Glutamatergic neuron (in vitro differentiated cells): Measurements from ENCODE around the gene TRIP12. TPM values are rescaled to one million over a fixed set of nuclear protein-coding genes. Genes with fewer than 3 reads are reported as not detected.

Experiments
- DNase-seq: peaks from one replicate; pipeline ENCODE4 v3.0.0; 2022
- H3K27ac Mint-ChIP-seq: one replicate; pipeline ENCODE4 v1.8.0; 2020; ENCODE audit warnings: mild to moderate bottlenecking, mixed read lengths, inconsistent platforms; ENCODE audit not compliant: unreplicated experiment
- H3K27me3 Mint-ChIP-seq: one replicate; pipeline ENCODE4 v1.8.0; 2020; ENCODE audit warnings: mild to moderate bottlenecking, moderate library complexity, mixed read lengths, inconsistent platforms; ENCODE audit not compliant: unreplicated experiment
- H3K36me3 Mint-ChIP-seq: one replicate; pipeline ENCODE4 v1.8.0; 2020; ENCODE audit warnings: mild to moderate bottlenecking, mixed read lengths, inconsistent platforms; ENCODE audit not compliant: unreplicated experiment
- H3K4me1 Mint-ChIP-seq: one replicate; pipeline ENCODE4 v1.8.0; 2020; ENCODE audit warnings: mild to moderate bottlenecking, low read depth, mixed read lengths, inconsistent platforms; ENCODE audit not compliant: unreplicated experiment
- H3K4me3 Mint-ChIP-seq: one replicate; pipeline ENCODE4 v1.8.0; 2020; ENCODE audit warnings: mild to moderate bottlenecking, mixed read lengths, inconsistent platforms; ENCODE audit not compliant: unreplicated experiment
- H3K9me3 Mint-ChIP-seq: one replicate; pipeline ENCODE4 v1.8.0; 2020; ENCODE audit warnings: mild to moderate bottlenecking, moderate library complexity, mixed read lengths, inconsistent platforms; ENCODE audit not compliant: unreplicated experiment
- CTCF ChIP-seq: fragments of 200-600 bp; sonication (generic); IDR thresholded peaks from one replicate; pipeline ENCODE4 v1.5.0; 2021; ENCODE audit not compliant: partially characterized antibody, unreplicated experiment
- total RNA-seq: library from RNA; stranded (reverse); fragmentation: NEBNext Ultra II Directional; extraction: Animal tissue kit (Norgen Biotek cat#: 25700); gene quantifications from one replicate; pipeline ENCODE4 v1.2.1, GENCODE V29; 2021; ENCODE audit not compliant: unreplicated experiment

The TRIP12 gene
- total RNA-seq, 1 donor from 2014 or later: 192 TPM

- TF ChIP-seq CTCF: no peak
- Mint-ChIP-seq H3K4me3 (no peak overlapping the region), H3K4me1 (no peaks in the 10 kb centered on the region), H3K9me3 (no peaks in the 10 kb centered on the region), H3K27me3 (no peaks in the 10 kb centered on the region), H3K27ac (no peak overlapping the region), H3K36me3 (no peaks in the 10 kb centered on the region)
- no peak for DNase-seq
Measured at GRCh38 chr2:229880892-229881586, 40.8 kb downstream of the TRIP12 start.

- no peaks in the 10 kb centered on the region for H3K4me1 Mint-ChIP-seq
- no peak for DNase-seq
- H3K27ac Mint-ChIP-seq: no peak overlapping the region
- TF ChIP-seq CTCF: no peak
- H3K4me3 Mint-ChIP-seq: no peak overlapping the region
- H3K36me3 Mint-ChIP-seq: no peaks in the 10 kb centered on the region
- H3K9me3 Mint-ChIP-seq: no peaks in the 10 kb centered on the region
- no peaks in the 10 kb centered on the region for H3K27me3 Mint-ChIP-seq
Measured at GRCh38 chr2:229879191-229879950, 42.4 kb downstream of the TRIP12 start.

GRCh38 chr2:229875549-229875948, 46.3 kb downstream of the TRIP12 start:
- Mint-ChIP-seq H3K4me3 (no peak overlapping the region), H3K27ac (no peak overlapping the region), H3K4me1 (peaks cover 4% of the 10 kb centered on the region), H3K27me3 (no peaks in the 10 kb centered on the region), H3K36me3 (no peaks in the 10 kb centered on the region), H3K9me3 (no peaks in the 10 kb centered on the region)
- DNase-seq: no peak
- no peak for TF ChIP-seq CTCF

- DNase-seq: no peak
- Mint-ChIP-seq H3K36me3 (no peaks in the 10 kb centered on the region), H3K27ac (no peak overlapping the region), H3K9me3 (no peaks in the 10 kb centered on the region), H3K4me3 (no peak overlapping the region), H3K27me3 (no peaks in the 10 kb centered on the region), H3K4me1 (peaks cover 4% of the 10 kb centered on the region)
- no peak for TF ChIP-seq CTCF
Measured at GRCh38 chr2:229874647-229875046, 47.2 kb downstream of the TRIP12 start.

GRCh38 chr2:229873123-229873581, 48.7 kb downstream of the TRIP12 start:
- no peak overlapping the region for H3K27ac Mint-ChIP-seq
- H3K27me3 Mint-ChIP-seq: no peaks in the 10 kb centered on the region
- no peak overlapping the region for H3K4me3 Mint-ChIP-seq
- H3K4me1 Mint-ChIP-seq: peaks cover 7% of the 10 kb centered on the region
- no peaks in the 10 kb centered on the region for H3K36me3 Mint-ChIP-seq
- no peak for TF ChIP-seq CTCF
- no peak for DNase-seq
- no peaks in the 10 kb centered on the region for H3K9me3 Mint-ChIP-seq
